IgD-negative memory B cell (primary cell): ENCODE measurements around the gene IBSP. TPM values are rescaled to one million over a fixed set of nuclear protein-coding genes. Genes with fewer than 3 reads are reported as not detected.

ENCODE experiments used
- H3K27ac Mint-ChIP-seq, 3 donors: one replicate each; pipeline ENCODE4 v1.8.0; 2020 to 2022; ENCODE audit warnings: mild to moderate bottlenecking in 3 of 3, mixed read lengths in 3 of 3, moderate library complexity in 1 of 3
- H3K27me3 Mint-ChIP-seq: one replicate; pipeline ENCODE4 v1.8.0; 2021; ENCODE audit warnings: mixed read lengths
- H3K36me3 Mint-ChIP-seq: one replicate; pipeline ENCODE4 v1.8.0; 2020; ENCODE audit warnings: mild to moderate bottlenecking, mixed read lengths
- H3K4me1 Mint-ChIP-seq, 3 donors: one replicate each; pipeline ENCODE4 v1.8.0; 2020 to 2022; ENCODE audit warnings: mixed read lengths in 3 of 3, mild to moderate bottlenecking in 1 of 3
- H3K4me3 Mint-ChIP-seq, 4 donors: one replicate each; pipeline ENCODE4 v1.8.0; 2020 to 2022; ENCODE audit warnings: mild to moderate bottlenecking in 4 of 4, mixed read lengths in 4 of 4, moderate library complexity in 3 of 4
- H3K9me3 Mint-ChIP-seq, 3 donors: one replicate each; pipeline ENCODE4 v1.8.0; 2020 to 2021; ENCODE audit warnings: mixed read lengths in 3 of 3, mild to moderate bottlenecking in 1 of 3
- polyA plus RNA-seq: library from polyadenylated mRNA; unstranded; fragments of 300-500 nt; fragmentation: Illumina TruSeq; gene quantifications from one replicate; pipeline ENCODE4 v1.2.3, GENCODE V29; 2021

The IBSP gene
- polyA plus RNA-seq, 1 donor from 2014 or later, result not detected

- Mint-ChIP-seq H3K27me3 (peaks cover 4% of the 10 kb centered on the region), H3K4me1 (no peaks in the 10 kb centered on the region)
Observed at GRCh38 chr4:87823200-87823599, 23.8 kb downstream of the IBSP start.

GRCh38 chr4:87823724-87824123 lies 24.4 kb downstream of the IBSP start:
- Mint-ChIP-seq H3K9me3 (peaks cover 0 to 5% (median 0%) of the 10 kb centered on the region in 3 donors), H3K27ac (no peak overlapping the region), H3K36me3 (peaks cover 3% of the 10 kb centered on the region), H3K4me1 (no peaks in the 10 kb centered on the region), H3K27me3 (peaks cover 4% of the 10 kb centered on the region), H3K4me3 (no peak overlapping the region)

More at GRCh38 chr4:87823200-87823599, 23.8 kb downstream of the IBSP start:
- Mint-ChIP-seq H3K27ac (no peak overlapping the region), H3K9me3 (peaks cover 0 to 5% (median 0%) of the 10 kb centered on the region in 3 donors), H3K36me3 (peaks cover 3% of the 10 kb centered on the region), H3K4me3 (no peak overlapping the region)

- Mint-ChIP-seq H3K27ac (no peak overlapping the region), H3K36me3 (peaks cover 3% of the 10 kb centered on the region), H3K27me3 (peaks cover 4% of the 10 kb centered on the region), H3K4me1 (no peaks in the 10 kb centered on the region), H3K9me3 (peaks cover 0 to 5% (median 0%) of the 10 kb centered on the region in 3 donors), H3K4me3 (no peak overlapping the region)
Observed at GRCh38 chr4:87824352-87824751, 25.0 kb downstream of the IBSP start.

GRCh38 chr4:87832669-87833068 lies 33.3 kb downstream of the IBSP start, which contains the start of gene MEPE:
Gene MEPE (plus strand): TSS chr4:87832969. CDS start chr4:87834715, 1,746 bp downstream.
- Mint-ChIP-seq H3K27me3 (peaks cover 1% of the 10 kb centered on the region), H3K4me3 (no peak within 1 kb of the TSS), H3K9me3 (no peaks in the 10 kb centered on the region), H3K36me3 (no peaks in the 10 kb centered on the region), H3K27ac (no peak within 1 kb of the TSS), H3K4me1 (no peaks in the 10 kb centered on the region)

- H3K36me3 Mint-ChIP-seq, result no peaks in the 10 kb centered on the region
- no peaks in the 10 kb centered on the region for H3K9me3 Mint-ChIP-seq
- H3K4me1 Mint-ChIP-seq, result no peaks in the 10 kb centered on the region
- no peak overlapping the region for H3K27ac Mint-ChIP-seq
- peaks cover 5% of the 10 kb centered on the region for H3K27me3 Mint-ChIP-seq
- no peak overlapping the region for H3K4me3 Mint-ChIP-seq
Observed at GRCh38 chr4:87834401-87834800, 35.0 kb downstream of the IBSP start.

GRCh38 chr4:87835197-87835596 lies 35.8 kb downstream of the IBSP start:
- Mint-ChIP-seq H3K36me3 (no peaks in the 10 kb centered on the region), H3K9me3 (no peaks in the 10 kb centered on the region), H3K27me3 (peaks cover 5% of the 10 kb centered on the region), H3K4me3 (no peak overlapping the region), H3K4me1 (no peaks in the 10 kb centered on the region), H3K27ac (no peak overlapping the region)

GRCh38 chr4:87835743-87836142 lies 36.4 kb downstream of the IBSP start:
- no peaks in the 10 kb centered on the region for H3K9me3 Mint-ChIP-seq
- H3K4me3 Mint-ChIP-seq, result no peak overlapping the region
- H3K4me1 Mint-ChIP-seq, result no peaks in the 10 kb centered on the region
- peaks cover 5% of the 10 kb centered on the region for H3K27me3 Mint-ChIP-seq
- no peaks in the 10 kb centered on the region for H3K36me3 Mint-ChIP-seq
- H3K27ac Mint-ChIP-seq, result no peak overlapping the region

GRCh38 chr4:87838205-87838604 lies 38.9 kb downstream of the IBSP start:
- H3K27me3 Mint-ChIP-seq, result peaks cover 5% of the 10 kb centered on the region
- H3K4me3 Mint-ChIP-seq, result no peak overlapping the region
- no peaks in the 10 kb centered on the region for H3K4me1 Mint-ChIP-seq
- no peaks in the 10 kb centered on the region for H3K9me3 Mint-ChIP-seq
- H3K36me3 Mint-ChIP-seq, result no peaks in the 10 kb centered on the region
- no peak overlapping the region for H3K27ac Mint-ChIP-seq

- Mint-ChIP-seq H3K4me3 (no peak overlapping the region), H3K9me3 (no peaks in the 10 kb centered on the region), H3K4me1 (no peaks in the 10 kb centered on the region), H3K27me3 (peaks cover 5% of the 10 kb centered on the region), H3K36me3 (no peaks in the 10 kb centered on the region), H3K27ac (no peak overlapping the region)
Observed at GRCh38 chr4:87838890-87839591, 39.7 kb downstream of the IBSP start.

GRCh38 chr4:87839592-87839946 lies 40.2 kb downstream of the IBSP start:
- Mint-ChIP-seq H3K36me3 (no peaks in the 10 kb centered on the region), H3K27ac (no peak overlapping the region), H3K4me1 (no peaks in the 10 kb centered on the region), H3K4me3 (no peak overlapping the region), H3K27me3 (peaks cover 5% of the 10 kb centered on the region), H3K9me3 (no peaks in the 10 kb centered on the region)

- H3K4me3 Mint-ChIP-seq, result no peak overlapping the region
- H3K4me1 Mint-ChIP-seq, result no peaks in the 10 kb centered on the region
- no peaks in the 10 kb centered on the region for H3K36me3 Mint-ChIP-seq
- peaks cover 5% of the 10 kb centered on the region for H3K27me3 Mint-ChIP-seq
- no peak overlapping the region for H3K27ac Mint-ChIP-seq
- no peaks in the 10 kb centered on the region for H3K9me3 Mint-ChIP-seq
Observed at GRCh38 chr4:87840149-87840548, 40.8 kb downstream of the IBSP start.

- peaks cover 0 to 2% (median 2%) of the 10 kb centered on the region in 3 donors for H3K4me1 Mint-ChIP-seq
- no peaks in the 10 kb centered on the region for H3K36me3 Mint-ChIP-seq
- no peak overlapping the region for H3K4me3 Mint-ChIP-seq
- H3K27me3 Mint-ChIP-seq, result peaks cover 16% of the 10 kb centered on the region
- H3K27ac Mint-ChIP-seq, result no peak overlapping the region
- H3K9me3 Mint-ChIP-seq, result peaks cover 0 to 2% (median 0%) of the 10 kb centered on the region in 3 donors
Observed at GRCh38 chr4:87843936-87844335, 44.6 kb downstream of the IBSP start.

- Mint-ChIP-seq H3K27ac (no peak overlapping the region), H3K9me3 (peaks cover 0 to 2% (median 0%) of the 10 kb centered on the region in 3 donors), H3K27me3 (peaks cover 13% of the 10 kb centered on the region), H3K4me1 (peaks cover 0 to 7% (median 5%) of the 10 kb centered on the region in 3 donors), H3K4me3 (no peak overlapping the region), H3K36me3 (no peaks in the 10 kb centered on the region)
Observed at GRCh38 chr4:87844452-87844851, 45.1 kb downstream of the IBSP start.

- H3K36me3 Mint-ChIP-seq, result no peaks in the 10 kb centered on the region
- no peak overlapping the region for H3K27ac Mint-ChIP-seq
- peaks cover 0 to 2% (median 0%) of the 10 kb centered on the region in 3 donors for H3K9me3 Mint-ChIP-seq
- H3K4me3 Mint-ChIP-seq, result no peak overlapping the region
- H3K27me3 Mint-ChIP-seq, result peaks cover 13% of the 10 kb centered on the region
- H3K4me1 Mint-ChIP-seq, result peaks cover 0 to 7% (median 5%) of the 10 kb centered on the region in 3 donors
Observed at GRCh38 chr4:87846226-87846625, 46.9 kb downstream of the IBSP start.

- Mint-ChIP-seq H3K4me1 (peaks cover 0 to 7% (median 5%) of the 10 kb centered on the region in 3 donors), H3K27me3 (peaks cover 12% of the 10 kb centered on the region), H3K4me3 (no peak overlapping the region), H3K36me3 (no peaks in the 10 kb centered on the region), H3K27ac (no peak overlapping the region), H3K9me3 (peaks cover 0 to 2% (median 0%) of the 10 kb centered on the region in 3 donors)
Observed at GRCh38 chr4:87848622-87849351, 49.4 kb downstream of the IBSP start.
